SK-N-SH treated with all-trans-retinoic acid at 6 μM for 48 hours (cell line): ENCODE measurements around the gene KIFC3.

Source experiments
- ATAC-seq: fragments of 200-7000 bp; cut with Tn5 transposase; 3 replicates; pipeline ENCODE4 v1.9.1; 2020; ENCODE audit warnings: mild to moderate bottlenecking, moderate library complexity
- ARNTL ChIP-seq: fragments of 450-650 bp; formaldehyde crosslinking; IDR thresholded peaks from 2 replicates; pipeline ENCODE4 v1.5.0; 2020; ENCODE audit warnings: low read depth, mild to moderate bottlenecking, moderate library complexity, borderline replicate concordance
- BACH2 ChIP-seq: fragments of 250-450 bp; sonication (Bioruptor Pico); IDR thresholded peaks from 2 replicates; pipeline ENCODE4 v1.9.0; 2021; ENCODE audit warnings: mild to moderate bottlenecking, borderline replicate concordance
- CREB5 ChIP-seq: fragments of 250-450 bp; sonication (Bioruptor Pico); IDR thresholded peaks from 2 replicates; pipeline ENCODE4 v1.5.1; 2020; ENCODE audit warnings: low read depth, mild to moderate bottlenecking, moderate library complexity
- CSDC2 ChIP-seq: fragments of 250-450 bp; sonication (Bioruptor Pico); IDR thresholded peaks from 2 replicates; pipeline ENCODE4 v1.5.0; 2020; ENCODE audit warnings: mild to moderate bottlenecking, moderate library complexity
- CSRNP3 ChIP-seq: fragments of 250-450 bp; sonication (Bioruptor Pico); IDR thresholded peaks from 2 replicates; pipeline ENCODE4 v1.5.1; 2021; ENCODE audit warnings: mild to moderate bottlenecking, moderate library complexity
- ESRRG ChIP-seq: fragments of 250-450 bp; sonication (Bioruptor Pico); IDR thresholded peaks from 2 replicates; pipeline ENCODE4 v1.6.1; 2021; ENCODE audit warnings: mild to moderate bottlenecking
- GLIS3 ChIP-seq: fragments of 250-450 bp; sonication (Bioruptor Pico); IDR thresholded peaks from 2 replicates; pipeline ENCODE4 v1.5.0; 2020; ENCODE audit warnings: mild to moderate bottlenecking, moderate library complexity
- ISL1 ChIP-seq: fragments of 250-450 bp; sonication (Bioruptor Pico); IDR thresholded peaks from 2 replicates; pipeline ENCODE4 v2.1.2; 2022; ENCODE audit warnings: mild to moderate bottlenecking, moderate library complexity
- OSR1 ChIP-seq: fragments of 250-450 bp; sonication (Bioruptor Pico); IDR thresholded peaks from 2 replicates; pipeline ENCODE4 v1.8.0; 2022; ENCODE audit warnings: moderate library complexity, mild to moderate bottlenecking, inconsistent platforms
- POU6F1 ChIP-seq: fragments of 250-450 bp; sonication (Bioruptor Pico); IDR thresholded peaks from 2 replicates; pipeline ENCODE4 v1.8.0; 2021; ENCODE audit warnings: low read depth, mild to moderate bottlenecking, moderate library complexity, borderline replicate concordance
- PPARA ChIP-seq: fragments of 250-450 bp; sonication (Bioruptor Pico); IDR thresholded peaks from 2 replicates; pipeline ENCODE4 v1.5.0; 2020; ENCODE audit warnings: mild to moderate bottlenecking, borderline replicate concordance
- RARB ChIP-seq: fragments of 250-450 bp; sonication (Bioruptor Pico); IDR thresholded peaks from 2 replicates; pipeline ENCODE4 v1.8.0; 2021; ENCODE audit warnings: mild to moderate bottlenecking, moderate library complexity
- SNAI2 ChIP-seq: fragments of 250-450 bp; sonication (Bioruptor Pico); IDR thresholded peaks from 2 replicates; pipeline ENCODE4 v1.5.0; 2020; ENCODE audit warnings: mild to moderate bottlenecking, moderate library complexity
- TCF4 ChIP-seq: fragments of 250-450 bp; sonication (Bioruptor Pico); IDR thresholded peaks from 2 replicates; pipeline ENCODE4 v1.8.0; 2021; ENCODE audit warnings: mild to moderate bottlenecking, moderate library complexity, borderline replicate concordance
- TOX ChIP-seq: fragments of 250-450 bp; sonication (Bioruptor Pico); IDR thresholded peaks from 2 replicates; pipeline ENCODE4 v1.8.0; 2021; ENCODE audit warnings: mild to moderate bottlenecking, moderate library complexity, borderline replicate concordance
- ZC3H10 ChIP-seq: fragments of 250-450 bp; sonication (Bioruptor Pico); IDR thresholded peaks from 2 replicates; pipeline ENCODE4 v1.5.1; 2021; ENCODE audit warnings: mild to moderate bottlenecking, moderate library complexity
- ZFP3 ChIP-seq: fragments of 250-450 bp; sonication (Bioruptor Pico); IDR thresholded peaks from 2 replicates; pipeline ENCODE4 v1.5.0; 2020; ENCODE audit warnings: mild to moderate bottlenecking, moderate library complexity
- ZFP30 ChIP-seq: fragments of 450-650 bp; formaldehyde crosslinking; IDR thresholded peaks from 2 replicates; pipeline ENCODE4 v1.5.0; 2022; ENCODE audit warnings: mild to moderate bottlenecking, moderate library complexity
- ZNF565 ChIP-seq: fragments of 450-650 bp; formaldehyde crosslinking; conservative IDR thresholded peaks from 2 replicates; pipeline ENCODE4 v1.5.0; 2020; ENCODE audit warnings: low read depth, mild to moderate bottlenecking, moderate library complexity
- ZNF8 ChIP-seq: fragments of 450-650 bp; formaldehyde crosslinking; IDR thresholded peaks from 2 replicates; pipeline ENCODE4 v1.5.0; 2020; ENCODE audit warnings: mild to moderate bottlenecking, moderate library complexity

KIFC3 gene

GRCh38 chr16:57844416-57845030, 42.2 kb upstream of the KIFC3 start:
- TF ChIP-seq CSRNP3 (CRISPR knock-in tag): no peak
- TF ChIP-seq CREB5 (CRISPR knock-in tag): no peak
- no peak for TF ChIP-seq PPARA (CRISPR knock-in tag)
- no peak for ATAC-seq

GRCh38 chr16:57843400-57843799, 41.1 kb upstream of the KIFC3 start:
- no peak for ATAC-seq
- TF ChIP-seq ZNF8 (CRISPR knock-in tag) (no peak), SNAI2 (CRISPR knock-in tag) (no peak), OSR1 (no peak), ZFP30 (CRISPR knock-in tag) (no peak), ZC3H10 (CRISPR knock-in tag) (no peak), CSRNP3 (CRISPR knock-in tag) (no peak), ARNTL (CRISPR knock-in tag) (no peak), ZNF565 (CRISPR knock-in tag) (no peak)

GRCh38 chr16:57842601-57843000, 40.3 kb upstream of the KIFC3 start:
- TF ChIP-seq GLIS3 (CRISPR knock-in tag) (no peak), CSDC2 (CRISPR knock-in tag) (no peak), ARNTL (CRISPR knock-in tag) (no peak), POU6F1 (CRISPR knock-in tag) (no peak), CSRNP3 (CRISPR knock-in tag) (no peak), BACH2 (CRISPR knock-in tag) (no peak), SNAI2 (CRISPR knock-in tag) (no peak), RARB (CRISPR knock-in tag) (no peak), TOX (no peak), CREB5 (CRISPR knock-in tag) (no peak)
- no peak for ATAC-seq

DNA sequence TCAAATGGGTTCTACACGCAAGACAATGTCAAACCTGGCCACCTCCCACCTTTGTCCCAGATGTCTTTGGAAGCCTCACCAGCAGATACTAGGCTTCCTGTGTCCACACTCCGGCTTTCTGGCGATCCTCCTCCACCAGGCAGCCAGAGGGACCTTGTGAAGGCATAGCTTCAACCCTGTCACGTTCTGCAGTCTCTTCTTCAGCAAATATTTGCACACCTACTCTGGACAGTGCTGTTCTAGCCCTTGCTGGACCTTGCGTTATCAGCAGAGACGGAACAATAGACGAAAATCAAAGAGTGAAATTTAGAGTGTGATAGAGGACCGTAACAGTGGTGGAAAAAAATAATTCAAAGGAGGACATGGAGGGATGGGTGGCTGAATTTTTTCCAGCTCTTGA, 38.5 kb upstream of the KIFC3 start:
- no peak for ATAC-seq
- TF ChIP-seq TOX (no peak), CSRNP3 (CRISPR knock-in tag) (no peak), ZFP3 (CRISPR knock-in tag) (no peak), CREB5 (CRISPR knock-in tag) (no peak), CSDC2 (CRISPR knock-in tag) (no peak), TCF4 (no peak), ESRRG (CRISPR knock-in tag) (no peak), POU6F1 (CRISPR knock-in tag) (no peak), ISL1 (CRISPR knock-in tag) (no peak), RARB (CRISPR knock-in tag) (no peak)
